Body of pancreas (tissue), 4 donors: ENCODE measurements around the gene BCL2L11. TPM values are rescaled to one million over a fixed set of nuclear protein-coding genes. Genes with fewer than 3 reads are reported as not detected.

Experiments
- ATAC-seq: fragments of 150-250 bp; one replicate; pipeline ENCODE4 v1.9.1; 2016
- DNase-seq, 4 donors: peaks; one replicate each; pipeline ENCODE4 v3.0.0-alpha.2; 2019
- H3K27ac ChIP-seq, 4 donors: fragments of 200-600 bp; sonication (generic); 1 replicate in 3 of 4; 2 replicates in 1 of 4; pipeline versions ENCODE4 v1.5.1 to v1.6.1; 2016 to 2019; ENCODE audit warnings: mild to moderate bottlenecking in 1 of 4, mixed read lengths in 1 of 4, moderate library complexity in 1 of 4
- H3K27me3 ChIP-seq, 2 donors: fragments of 200-600 bp; sonication (generic); one replicate each; pipeline ENCODE4 v1.6.0; 2016; ENCODE audit warnings: mild to moderate bottlenecking in 1 of 2
- H3K36me3 ChIP-seq, 2 donors: fragments of 200-600 bp; sonication (generic); replicated peaks in 1 of 2; 2 replicates each; pipeline ENCODE4 v1.5.1; 2016; ENCODE audit warnings: low read depth in 2 of 2; ENCODE audit not compliant: insufficient read depth in 1 of 2
- H3K4me1 ChIP-seq: fragments of 200-600 bp; sonication (generic); one replicate; pipeline ENCODE4 v1.6.0; 2016
- H3K4me3 ChIP-seq, 2 donors: fragments of 200-600 bp; sonication (generic); 1 replicate in 1 of 2; 2 replicates in 1 of 2; pipeline ENCODE4 v1.5.1; 2016 to 2019
- H3K9me3 ChIP-seq, 3 donors: fragments of 200-600 bp; sonication (generic); 1 replicate in 2 of 3; 2 replicates in 1 of 3; pipeline ENCODE4 v1.5.1; 2016
- CTCF ChIP-seq, 7 experiments: fragments of 450-650 bp in 4 of 7; fragments of 200-600 bp in 3 of 7; sonication (generic) in 3 of 7; IDR thresholded peaks; one replicate each; pipeline ENCODE4 v1.5.1; 2016 to 2019; ENCODE audit warnings: antibody characterized with exemption in 7 of 7
- POLR2A ChIP-seq, 3 donors: fragments of 450-650 bp; IDR thresholded peaks; one replicate each; pipeline ENCODE4 v1.6.1; 2016; ENCODE audit warnings: antibody characterized with exemption in 3 of 3, mild to moderate bottlenecking in 2 of 3
- WGBS, 2 donors: methylation state at CpG; one replicate each; pipeline ENCODE4 v1.1.5; 2017; 5-methylcytosine and 5-hydroxymethylcytosine counted together
- intact Hi-C: fragments of 100-400 bp; cut with DNase I; formaldehyde crosslinking; loops from one replicate; pipeline ENCODE4 v1.15.1; 2023
- total RNA-seq, 2 donors: library from RNA; depleted of rRNA; stranded (reverse); fragments of >200 nt; gene quantifications; one replicate each; pipeline ENCODE4 v1.1.0, GENCODE V29; 2016

The BCL2L11 gene
- total RNA-seq, 2 donors from 2014 or later: 10.9 to 18.7 TPM

DNA sequence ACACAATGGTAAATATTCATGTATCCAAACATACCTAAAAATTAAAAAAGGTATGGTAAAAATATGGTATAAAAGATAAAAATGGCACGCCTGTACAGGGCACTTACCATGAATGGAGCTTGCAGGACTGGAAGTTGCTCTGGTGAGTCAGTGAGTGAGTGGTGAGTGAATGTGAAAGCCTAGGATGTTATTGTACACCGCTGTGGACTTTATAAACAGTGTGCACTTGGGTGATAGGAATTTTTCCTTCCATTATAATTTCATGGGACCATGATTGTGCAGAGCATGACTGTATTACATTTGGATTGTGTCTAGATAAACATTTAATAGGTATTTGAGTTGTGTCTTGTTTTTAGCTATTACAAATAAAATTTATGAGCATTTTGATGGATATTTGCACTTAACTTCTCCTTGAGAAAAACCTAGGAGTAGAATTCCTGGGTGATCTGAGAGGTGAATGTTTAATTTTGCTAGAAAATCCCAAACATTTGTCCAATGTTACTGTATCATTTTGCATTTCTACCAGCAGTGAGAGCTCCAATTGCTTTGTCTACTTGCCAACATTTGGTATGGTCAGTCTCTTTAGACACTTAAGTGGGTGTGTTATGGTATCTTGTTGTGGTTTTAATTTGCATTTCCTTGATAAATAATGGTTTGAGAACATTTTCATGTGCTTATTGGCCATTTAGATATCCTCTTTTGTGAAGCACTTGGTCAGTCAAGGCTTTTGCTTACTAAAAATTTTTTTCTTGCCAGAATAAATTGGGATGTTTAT is 81.7 kb downstream of the BCL2L11 start:
- Histone ChIP-seq H3K27ac (no peak overlapping the region), H3K27me3 (no peaks in the 10 kb centered on the region), H3K9me3 (no peaks in the 10 kb centered on the region), H3K4me1 (no peaks in the 10 kb centered on the region), H3K36me3 (no peaks in the 10 kb centered on the region), H3K4me3 (no peak overlapping the region)
- no peak for TF ChIP-seq POLR2A (IDR thresholded peaks at IDR 0.05)
- no peak for TF ChIP-seq CTCF (IDR thresholded peaks at IDR 0.05)
- ATAC-seq (no peak), DNase-seq (no peak)
- intact Hi-C loops: no loop called here
- WGBS, 2 donors: 93% methylated on average over 2 of the region's 2 CpGs

- Histone ChIP-seq H3K4me1 (no peaks in the 10 kb centered on the region), H3K4me3 (no peak overlapping the region), H3K36me3 (no peaks in the 10 kb centered on the region), H3K27me3 (no peaks in the 10 kb centered on the region), H3K27ac (no peak overlapping the region), H3K9me3 (no peaks in the 10 kb centered on the region)
- DNase-seq: no peak
- 80 to 91% methylated on average over 2 of the region's 2 CpGs for WGBS, 2 donors
- TF ChIP-seq POLR2A (IDR thresholded peaks at IDR 0.05): no peak
- TF ChIP-seq CTCF (IDR thresholded peaks at IDR 0.05): no peak
- no peak for ATAC-seq
- intact Hi-C loops: no loop called here
These were observed 84.0 kb downstream of the BCL2L11 start for GRCh38 chr2:111204706-111205105.

- 71 to 77% methylated on average over 2 of the region's 2 CpGs for WGBS, 2 donors
- DNase-seq (no peak), ATAC-seq (no peak)
- H3K4me1 ChIP-seq: no peaks in the 10 kb centered on the region
- no peaks in the 10 kb centered on the region for H3K36me3 ChIP-seq
- H3K4me3 ChIP-seq: no peak overlapping the region
- intact Hi-C loops: no loop called here
- H3K9me3 ChIP-seq: no peaks in the 10 kb centered on the region
- H3K27ac ChIP-seq: no peak overlapping the region
- H3K27me3 ChIP-seq: no peaks in the 10 kb centered on the region
- TF ChIP-seq POLR2A (IDR thresholded peaks at IDR 0.05): no peak
- TF ChIP-seq CTCF (IDR thresholded peaks at IDR 0.05): no peak
These were observed 85.1 kb downstream of the BCL2L11 start for GRCh38 chr2:111205774-111206173.

DNA sequence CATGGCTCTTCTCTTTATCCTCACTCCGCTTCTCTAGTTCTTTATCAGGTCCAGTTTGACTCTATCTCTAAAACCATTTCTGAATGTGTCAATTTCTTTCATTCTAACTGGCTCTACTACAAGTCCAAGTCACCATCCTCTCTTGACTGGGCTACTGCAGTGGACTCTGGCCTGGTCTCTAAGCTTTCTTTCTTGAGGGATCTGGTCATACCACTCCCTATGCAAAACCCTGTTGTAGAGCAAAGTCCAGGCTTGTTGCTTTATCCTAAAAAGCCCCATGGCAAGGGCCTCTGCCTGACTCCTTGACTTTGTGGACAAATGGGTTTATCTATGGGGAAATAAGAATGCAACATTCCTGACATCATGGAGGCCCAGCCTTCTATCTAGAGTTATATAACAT is 87.1 kb downstream of the BCL2L11 start:
- H3K27me3 ChIP-seq: no peaks in the 10 kb centered on the region
- WGBS, 2 donors: 100% methylated on average over 1 of the region's 1 CpG
- TF ChIP-seq CTCF (IDR thresholded peaks at IDR 0.05) (no peak), POLR2A (IDR thresholded peaks at IDR 0.05) (no peak)
- H3K36me3 ChIP-seq: no peaks in the 10 kb centered on the region
- H3K9me3 ChIP-seq: no peaks in the 10 kb centered on the region
- H3K4me1 ChIP-seq: no peaks in the 10 kb centered on the region
- intact Hi-C loops: no loop called here
- DNase-seq (no peak), ATAC-seq (no peak)
- H3K4me3 ChIP-seq: no peak overlapping the region
- no peak overlapping the region for H3K27ac ChIP-seq

DNA sequence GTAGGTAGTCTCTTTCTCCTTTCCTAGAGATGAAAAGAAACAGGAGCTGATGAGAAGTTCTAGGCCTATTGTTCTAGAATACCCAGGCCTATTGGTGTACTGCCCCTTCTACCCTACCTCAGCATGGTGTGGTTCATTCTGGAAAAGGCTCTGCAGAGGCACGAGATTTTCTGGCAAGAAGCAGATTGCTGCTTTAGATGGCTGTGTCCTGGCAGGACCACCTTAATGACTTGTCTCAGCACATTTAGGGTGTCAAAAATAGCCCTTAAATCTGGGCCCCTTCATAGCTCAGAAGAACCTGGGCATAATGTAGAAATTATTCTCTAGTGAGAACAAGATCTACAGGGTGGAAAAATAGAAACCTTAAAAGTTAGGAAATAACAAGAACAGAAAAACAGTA is 87.9 kb downstream of the BCL2L11 start:
- DNase-seq (no peak), ATAC-seq (no peak)
- no peaks in the 10 kb centered on the region for H3K4me1 ChIP-seq
- TF ChIP-seq POLR2A (IDR thresholded peaks at IDR 0.05) (no peak), CTCF (IDR thresholded peaks at IDR 0.05) (no peak)
- intact Hi-C loops: no loop called here
- H3K36me3 ChIP-seq: no peaks in the 10 kb centered on the region
- 84 to 92% methylated on average over 1 of the region's 1 CpG for WGBS, 2 donors
- H3K4me3 ChIP-seq: no peak overlapping the region
- H3K9me3 ChIP-seq: no peaks in the 10 kb centered on the region
- no peaks in the 10 kb centered on the region for H3K27me3 ChIP-seq
- H3K27ac ChIP-seq: no peak overlapping the region
